ENCODE data around the gene CNTNAP2.

The CNTNAP2 gene

GRCh38 chr7:148031019-148031418, 1914.4 kb downstream of the CNTNAP2 start:
- Histone ChIP-seq H3K4me3 (ENCODE audit: insufficient read depth, low read length, poor library complexity, severe bottlenecking) (no peak overlapping the region), H3K4me2 (ENCODE audit: low read depth, low read length, poor library complexity, severe bottlenecking) (no peak overlapping the region), H3K9me2 (replicated peaks; ENCODE audit: insufficient read depth, low read length) (no peaks in the 10 kb centered on the region), H3K27ac (ENCODE audit: low read depth, low read length) (no peak overlapping the region), H4K20me1 (ENCODE audit: low read depth, low read length) (no peaks in the 10 kb centered on the region), H3K9ac (ENCODE audit: low read length) (no peak overlapping the region), H3K79me2 (ENCODE audit: insufficient read depth, low read length) (no peaks in the 10 kb centered on the region), H3K36me3 (ENCODE audit: low read length) (no peaks in the 10 kb centered on the region), H2AFZ (ENCODE audit: low read depth, low read length, severe bottlenecking) (no peak overlapping the region), H3K27me3 (ENCODE audit: low read length) (no peaks in the 10 kb centered on the region), H3K9me3 (ENCODE audit: insufficient read depth, low read length) (no peaks in the 10 kb centered on the region), H3F3A (ENCODE audit: insufficient read depth) (no peaks in the 10 kb centered on the region)
- TF ChIP-seq, protein P1, sequence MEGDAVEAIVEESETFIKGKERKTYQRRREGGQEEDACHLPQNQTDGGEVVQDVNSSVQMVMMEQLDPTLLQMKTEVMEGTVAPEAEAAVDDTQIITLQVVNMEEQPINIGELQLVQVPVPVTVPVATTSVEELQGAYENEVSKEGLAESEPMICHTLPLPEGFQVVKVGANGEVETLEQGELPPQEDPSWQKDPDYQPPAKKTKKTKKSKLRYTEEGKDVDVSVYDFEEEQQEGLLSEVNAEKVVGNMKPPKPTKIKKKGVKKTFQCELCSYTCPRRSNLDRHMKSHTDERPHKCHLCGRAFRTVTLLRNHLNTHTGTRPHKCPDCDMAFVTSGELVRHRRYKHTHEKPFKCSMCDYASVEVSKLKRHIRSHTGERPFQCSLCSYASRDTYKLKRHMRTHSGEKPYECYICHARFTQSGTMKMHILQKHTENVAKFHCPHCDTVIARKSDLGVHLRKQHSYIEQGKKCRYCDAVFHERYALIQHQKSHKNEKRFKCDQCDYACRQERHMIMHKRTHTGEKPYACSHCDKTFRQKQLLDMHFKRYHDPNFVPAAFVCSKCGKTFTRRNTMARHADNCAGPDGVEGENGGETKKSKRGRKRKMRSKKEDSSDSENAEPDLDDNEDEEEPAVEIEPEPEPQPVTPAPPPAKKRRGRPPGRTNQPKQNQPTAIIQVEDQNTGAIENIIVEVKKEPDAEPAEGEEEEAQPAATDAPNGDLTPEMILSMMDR (IDR thresholded peaks at IDR 0.05; ENCODE audit: insufficient read depth, low read length, poor library complexity, severe bottlenecking), result no peak
- no peak for TF ChIP-seq EZH2phosphoT487 (conservative IDR thresholded peaks at IDR 0.05; ENCODE audit: low read length)

DNA sequence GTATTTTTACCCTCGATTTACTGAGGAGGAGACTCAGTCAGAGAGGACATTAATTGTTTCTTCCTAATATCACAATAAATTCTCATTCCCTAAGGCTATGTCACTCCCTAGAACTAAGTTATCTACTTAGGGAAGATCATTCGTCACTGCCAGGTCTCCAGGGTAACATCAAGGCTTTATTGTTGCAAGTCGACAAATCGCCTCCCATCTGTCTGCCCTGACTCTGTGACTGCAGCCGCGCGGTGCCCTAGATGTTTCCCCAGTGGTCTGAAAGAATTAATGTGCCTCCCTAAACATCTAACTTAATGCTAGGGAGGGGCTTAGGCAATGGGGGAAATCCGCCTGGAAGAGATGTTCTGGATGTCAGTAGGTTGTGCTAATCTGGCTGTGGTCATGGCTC, 1915.2 kb downstream of the CNTNAP2 start:
- Histone ChIP-seq H3K9ac (ENCODE audit: low read length) (no peak overlapping the region), H3K9me3 (ENCODE audit: insufficient read depth, low read length) (no peaks in the 10 kb centered on the region), H3K4me2 (ENCODE audit: low read depth, low read length, poor library complexity, severe bottlenecking) (no peak overlapping the region), H3F3A (ENCODE audit: insufficient read depth) (no peaks in the 10 kb centered on the region), H3K4me3 (ENCODE audit: insufficient read depth, low read length, poor library complexity, severe bottlenecking) (no peak overlapping the region), H3K79me2 (ENCODE audit: insufficient read depth, low read length) (no peaks in the 10 kb centered on the region), H2AFZ (ENCODE audit: low read depth, low read length, severe bottlenecking) (no peak overlapping the region), H3K27ac (ENCODE audit: low read depth, low read length) (no peak overlapping the region), H4K20me1 (ENCODE audit: low read depth, low read length) (no peaks in the 10 kb centered on the region), H3K36me3 (ENCODE audit: low read length) (no peaks in the 10 kb centered on the region), H3K9me2 (replicated peaks; ENCODE audit: insufficient read depth, low read length) (no peaks in the 10 kb centered on the region), H3K27me3 (ENCODE audit: low read length) (no peaks in the 10 kb centered on the region)
- TF ChIP-seq, protein P1 (IDR thresholded peaks at IDR 0.05; ENCODE audit: insufficient read depth, low read length, poor library complexity, severe bottlenecking), result no peak
- no peak for TF ChIP-seq EZH2phosphoT487 (conservative IDR thresholded peaks at IDR 0.05; ENCODE audit: low read length)

DNA sequence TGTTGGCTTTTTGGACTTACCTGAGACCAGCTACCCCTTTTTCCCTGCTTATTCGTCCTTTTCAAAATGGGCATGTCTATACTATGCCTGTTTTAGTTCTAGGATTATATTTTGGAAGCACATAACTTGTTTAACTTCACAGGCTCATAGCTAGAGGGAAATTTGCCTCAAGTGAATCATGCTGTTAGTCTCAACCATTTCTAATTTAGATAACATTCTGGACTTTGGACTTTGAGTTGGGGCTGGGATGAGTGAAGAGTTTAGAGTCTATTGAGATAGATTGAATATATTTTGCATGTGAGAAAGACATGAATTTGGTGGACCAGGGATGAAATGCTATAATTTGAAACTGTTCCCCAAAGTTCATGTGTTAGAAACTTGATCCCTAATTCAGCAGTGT, 1919.3 kb downstream of the CNTNAP2 start:
- Histone ChIP-seq H3K9ac (ENCODE audit: low read length) (no peak overlapping the region), H3K4me2 (ENCODE audit: low read depth, low read length, poor library complexity, severe bottlenecking) (no peak overlapping the region), H3K9me2 (replicated peaks; ENCODE audit: insufficient read depth, low read length) (no peaks in the 10 kb centered on the region), H4K20me1 (ENCODE audit: low read depth, low read length) (no peaks in the 10 kb centered on the region), H3F3A (ENCODE audit: insufficient read depth) (no peaks in the 10 kb centered on the region), H3K4me3 (ENCODE audit: insufficient read depth, low read length, poor library complexity, severe bottlenecking) (no peak overlapping the region), H3K27me3 (ENCODE audit: low read length) (no peaks in the 10 kb centered on the region), H3K27ac (ENCODE audit: low read depth, low read length) (no peak overlapping the region), H3K36me3 (ENCODE audit: low read length) (no peaks in the 10 kb centered on the region), H3K79me2 (ENCODE audit: insufficient read depth, low read length) (no peaks in the 10 kb centered on the region), H3K9me3 (ENCODE audit: insufficient read depth, low read length) (no peaks in the 10 kb centered on the region), H2AFZ (ENCODE audit: low read depth, low read length, severe bottlenecking) (no peak overlapping the region)
- TF ChIP-seq, protein P1 (IDR thresholded peaks at IDR 0.05; ENCODE audit: insufficient read depth, low read length, poor library complexity, severe bottlenecking), result no peak
- no peak for TF ChIP-seq EZH2phosphoT487 (conservative IDR thresholded peaks at IDR 0.05; ENCODE audit: low read length)
